Measurements from ENCODE around the gene ATL2.
A peak's percentile ranks its signal among the peaks of the same experiment; 100 is the strongest.
"Not testable (repeated sequence)": the region's sequence is repeated elsewhere in the genome, so short reads cannot be mapped to it uniquely, and the experiment has no call there.

ATL2 gene

DNA sequence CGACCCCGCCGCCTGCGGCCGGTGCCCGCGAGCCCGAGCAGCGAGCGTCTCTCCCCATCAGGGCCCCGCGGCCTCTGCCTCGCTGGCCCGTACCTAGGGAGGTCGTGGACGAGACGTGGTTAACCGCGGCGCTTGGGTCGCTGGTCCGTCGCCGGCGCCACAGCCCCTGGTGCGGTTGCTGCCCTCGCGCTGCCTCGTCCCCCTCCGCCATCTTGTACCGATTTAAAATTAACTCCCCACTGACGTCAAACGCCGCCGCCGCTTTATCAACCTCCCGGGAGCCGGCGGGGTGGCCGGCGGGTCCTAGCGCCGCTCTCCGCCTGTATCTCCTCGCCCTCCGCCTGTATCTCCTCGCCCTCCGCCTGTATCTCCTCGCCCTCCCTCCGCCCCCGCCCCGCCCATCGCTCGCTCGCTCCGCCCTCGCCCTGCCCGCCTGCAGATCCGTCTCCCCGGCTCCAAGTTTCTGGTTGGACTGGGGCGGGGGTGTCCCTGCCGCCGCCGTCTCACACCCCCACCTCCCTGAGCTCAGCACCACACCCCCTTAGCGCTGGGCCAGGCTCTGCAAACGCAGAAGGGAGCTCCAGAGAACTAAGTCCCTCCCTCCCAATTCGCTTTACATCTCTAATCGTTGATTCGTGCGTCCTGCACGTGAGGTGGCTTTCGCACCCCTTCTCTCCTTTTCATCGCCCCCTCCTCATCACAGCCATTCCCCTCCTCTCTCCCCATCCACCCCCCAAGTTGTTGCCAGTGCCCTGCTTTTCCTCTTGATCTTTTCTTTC lies at the start of gene ATL2:
TSS of gene ATL2 (minus strand) at position 224 of the 779 bp plus-strand sequence. CDS start at position 211, 13 bp downstream.
- peak; percentile 98 for DNase-seq

GRCh38 chr2:38423763-38424162 lies 46.7 kb upstream of the ATL2 start:
- no peak for DNase-seq

GRCh38 chr2:38421274-38422056 lies 44.4 kb upstream of the ATL2 start:
- no peak for DNase-seq

GRCh38 chr2:38419499-38419898 lies 42.4 kb upstream of the ATL2 start:
- no peak for DNase-seq

DNA sequence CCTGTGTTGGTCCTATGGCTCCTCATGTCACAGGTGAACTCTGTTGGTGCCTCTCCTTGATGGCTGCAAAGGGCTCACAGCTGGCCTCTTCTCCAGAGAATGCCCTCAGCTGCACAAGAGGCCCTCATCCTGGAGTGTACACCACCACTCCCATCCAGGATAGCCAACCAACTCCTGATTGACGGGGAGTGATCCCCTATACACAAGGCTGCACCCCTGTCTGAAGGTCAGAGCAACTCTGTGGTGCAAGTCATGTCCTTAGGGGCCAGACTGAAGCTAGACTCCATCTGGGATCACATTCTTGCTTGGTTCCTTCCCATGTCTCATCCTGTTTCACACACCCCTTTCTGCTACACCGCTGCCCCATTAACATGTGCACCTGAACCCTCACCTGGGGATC lies 41.7 kb upstream of the ATL2 start:
- DNase-seq: no peak

DNA sequence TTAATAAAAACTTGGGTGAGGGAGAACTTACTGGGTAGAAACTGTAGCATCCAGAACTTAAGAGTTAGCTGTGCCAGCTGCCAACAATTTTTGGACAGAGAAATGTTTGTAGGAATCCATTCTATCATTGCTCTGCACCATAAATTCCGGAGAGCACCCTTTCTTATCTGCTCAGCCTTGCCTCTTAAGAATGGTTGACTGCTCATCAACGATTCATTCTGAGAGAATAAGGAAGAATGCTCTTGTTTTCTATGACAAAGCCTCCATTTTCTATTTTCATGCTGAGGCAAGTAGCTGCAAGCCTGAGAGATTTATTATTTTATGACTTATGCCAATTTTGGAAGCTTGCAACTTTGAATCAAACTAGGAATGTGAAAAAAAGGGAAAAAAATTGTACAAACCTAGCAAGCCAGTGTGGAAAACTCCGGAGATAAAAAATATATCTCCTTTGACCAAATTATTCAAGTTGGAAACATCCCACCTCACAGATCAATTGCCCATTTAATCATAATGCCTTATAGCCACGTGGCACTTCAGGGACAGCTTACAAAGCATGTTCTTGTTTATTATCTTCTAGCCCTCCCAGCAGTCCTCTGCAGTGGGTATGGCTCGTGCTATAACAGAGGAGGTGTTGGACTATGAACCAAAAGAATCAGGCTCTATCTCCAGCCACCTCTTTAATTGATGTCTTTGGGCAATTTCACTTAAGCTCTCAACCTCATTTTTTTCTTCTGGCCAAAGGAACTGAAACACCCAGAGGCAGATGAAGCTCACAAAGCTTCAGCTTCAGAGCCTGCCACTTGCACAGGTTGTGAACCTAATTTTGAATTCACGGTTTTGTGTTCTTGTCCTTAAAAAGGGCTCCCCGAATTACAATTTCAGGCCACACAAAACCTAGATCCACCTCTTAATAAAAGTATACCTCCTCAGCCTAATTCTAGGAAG lies 40.9 kb upstream of the ATL2 start:
- no peak for DNase-seq

GRCh38 chr2:38416296-38417036 lies 39.4 kb upstream of the ATL2 start:
- no peak for DNase-seq

GRCh38 chr2:38415728-38416291 lies 38.7 kb upstream of the ATL2 start:
- no peak for DNase-seq

DNA sequence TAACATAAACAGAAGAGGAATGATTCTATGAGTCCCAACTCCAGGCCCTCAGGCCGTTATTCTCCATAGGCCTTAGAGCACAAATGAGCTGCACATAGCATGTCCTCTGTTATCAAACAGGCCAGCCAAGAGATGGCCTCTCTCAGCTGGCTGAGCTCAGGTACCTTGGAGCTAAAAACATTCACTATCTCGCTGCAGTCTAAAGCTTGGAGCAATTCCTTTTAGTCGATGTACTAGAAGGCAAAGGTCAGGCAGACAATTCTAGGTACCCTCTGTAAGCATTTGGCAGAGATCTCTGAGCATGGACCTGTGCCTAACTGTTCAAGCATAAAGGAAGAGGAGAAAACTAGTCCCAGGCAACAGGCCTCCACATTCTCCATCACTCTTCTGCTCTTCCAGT lies 38.0 kb upstream of the ATL2 start:
- DNase-seq: no peak

DNA sequence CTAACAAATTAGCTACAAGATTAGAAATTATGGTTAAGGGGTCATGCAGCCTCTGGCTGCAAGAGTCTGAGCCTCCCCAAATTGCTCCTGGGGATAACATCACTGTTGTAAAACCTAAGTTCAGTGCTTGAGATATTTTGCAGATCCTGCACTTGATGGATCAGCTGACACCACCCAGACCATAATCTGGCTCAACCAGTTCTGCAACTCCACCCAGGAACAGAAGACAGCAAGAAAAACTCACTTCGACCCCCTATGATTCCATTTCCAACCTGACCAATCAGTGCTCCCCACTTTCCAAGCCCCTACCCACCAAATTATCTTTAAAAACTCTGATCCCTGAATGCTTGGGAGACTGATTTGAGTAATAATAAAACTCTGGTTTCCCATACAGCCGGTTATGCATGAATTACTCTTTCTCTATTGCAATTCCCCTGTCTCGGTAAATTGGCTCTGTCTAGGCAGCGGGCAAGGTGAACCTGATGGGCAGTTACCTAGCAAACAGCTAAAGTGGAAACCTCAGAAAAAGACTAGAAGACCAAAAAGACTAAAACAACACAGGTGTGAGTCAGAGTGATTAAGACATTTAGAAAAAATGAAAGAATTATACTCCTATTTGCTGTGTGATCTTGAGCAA lies 35.3 kb upstream of the ATL2 start:
- DNase-seq: not testable (repeated sequence)

DNA sequence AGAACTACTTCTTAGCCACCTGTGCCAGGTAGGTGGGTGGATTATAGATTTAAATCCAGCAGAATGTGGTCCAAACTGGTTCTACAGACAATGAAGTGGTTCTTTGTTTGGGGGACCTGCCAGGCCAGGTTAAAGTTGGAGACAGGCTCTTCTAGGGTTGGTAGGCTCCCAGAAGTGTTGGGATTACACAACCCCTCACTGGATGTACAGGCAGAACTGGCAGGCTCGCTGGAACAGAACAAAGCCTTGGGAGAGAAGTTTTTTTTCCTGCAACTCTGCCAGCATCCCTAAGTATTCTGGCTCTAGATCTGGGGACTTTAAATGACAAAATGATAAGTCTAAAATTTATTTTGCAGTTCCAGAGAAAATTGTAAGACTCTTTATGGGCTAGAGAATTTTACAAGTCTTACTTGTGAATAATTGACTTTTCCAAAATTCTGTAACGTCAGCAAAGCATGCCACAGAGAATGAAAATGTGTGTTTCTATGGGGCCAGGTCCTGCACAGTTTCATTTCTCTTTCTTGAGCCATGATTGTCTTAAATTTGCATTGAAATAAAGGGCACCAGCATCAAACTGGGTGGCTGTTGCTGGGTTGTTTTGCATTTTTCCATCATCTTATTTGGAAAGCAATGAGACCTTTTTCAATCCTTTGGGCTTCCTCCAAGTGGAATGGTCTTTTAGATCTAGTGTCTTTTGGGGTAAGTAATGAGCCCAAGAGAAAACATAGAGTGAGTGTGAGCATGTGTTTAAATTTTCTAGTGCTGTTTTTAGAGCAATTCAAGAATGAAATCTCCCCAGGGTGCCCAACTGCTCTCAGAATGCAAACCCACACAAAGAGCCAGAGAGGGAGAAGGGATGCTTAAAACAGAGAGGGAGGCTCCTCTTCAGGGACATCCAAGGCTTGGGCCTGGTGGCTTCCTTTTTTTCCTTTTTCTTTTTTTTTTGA lies 32.4 kb upstream of the ATL2 start:
- DNase-seq: peak; percentile 9

GRCh38 chr2:38407111-38407682 lies 30.1 kb upstream of the ATL2 start:
- no peak for DNase-seq

DNA sequence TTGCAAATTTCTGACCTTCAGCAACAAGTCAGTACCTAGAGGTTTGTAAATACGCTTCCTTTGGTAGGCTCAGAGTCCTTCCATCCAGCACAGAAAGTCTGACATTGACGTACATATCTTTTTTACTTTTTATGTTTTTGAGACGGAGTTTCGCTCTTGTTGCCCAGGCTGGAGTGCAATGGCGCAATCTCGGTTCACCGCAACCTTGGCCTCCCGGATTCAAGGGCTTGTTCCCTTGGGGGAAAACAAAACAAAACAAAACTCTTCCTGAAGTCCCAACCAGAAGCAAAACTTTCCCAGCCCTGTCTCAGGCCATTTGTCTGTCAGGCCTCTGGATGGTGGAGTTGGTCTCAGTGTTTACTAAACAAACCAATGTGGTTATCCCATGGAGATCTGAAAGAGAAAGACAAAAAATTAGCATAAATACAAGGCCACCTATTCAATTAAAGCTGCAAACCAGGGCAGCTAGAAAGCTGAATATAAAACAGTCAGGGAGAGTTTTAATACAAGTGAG lies 29.6 kb upstream of the ATL2 start:
- DNase-seq: no peak

DNA sequence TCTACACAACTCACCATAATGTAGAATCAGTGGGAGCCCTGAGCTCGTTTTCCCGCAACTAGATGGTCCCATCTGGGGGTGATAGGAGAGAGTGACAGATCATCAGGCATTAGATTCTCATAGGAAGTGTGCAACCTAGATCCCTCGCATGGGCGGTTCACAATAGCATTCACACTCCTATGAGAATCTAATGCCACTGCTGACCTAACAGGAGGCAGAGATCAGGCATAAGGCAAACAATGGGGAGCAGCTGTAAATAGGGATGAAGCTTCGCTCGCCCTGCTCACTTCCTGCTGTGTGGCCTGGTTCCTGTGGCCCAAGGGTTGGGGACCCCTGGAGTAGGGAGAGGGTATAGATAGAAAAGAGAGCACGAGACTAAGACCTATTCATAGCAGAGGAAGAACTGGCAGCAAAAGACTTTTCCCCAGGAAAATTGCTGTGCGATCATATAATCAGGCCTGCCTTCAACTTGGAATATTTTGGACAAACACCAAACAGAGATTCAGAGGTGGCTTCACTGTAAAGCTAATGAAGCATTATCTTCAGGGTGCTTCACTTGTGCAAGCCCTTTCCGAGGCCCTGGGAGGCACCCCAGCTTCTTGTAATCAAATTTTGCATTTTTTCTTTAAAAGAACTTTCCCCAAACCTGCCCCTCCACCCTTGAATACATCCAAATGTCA lies 29.0 kb upstream of the ATL2 start:
- DNase-seq: no peak

- no peak for DNase-seq
These were observed 23.4 kb upstream of the ATL2 start for GRCh38 chr2:38400513-38400912.

- no peak for DNase-seq
These were observed 21.7 kb upstream of the ATL2 start for GRCh38 chr2:38398739-38399138.

- no peak for DNase-seq
These were observed 17.8 kb upstream of the ATL2 start for GRCh38 chr2:38394903-38395341.

DNA sequence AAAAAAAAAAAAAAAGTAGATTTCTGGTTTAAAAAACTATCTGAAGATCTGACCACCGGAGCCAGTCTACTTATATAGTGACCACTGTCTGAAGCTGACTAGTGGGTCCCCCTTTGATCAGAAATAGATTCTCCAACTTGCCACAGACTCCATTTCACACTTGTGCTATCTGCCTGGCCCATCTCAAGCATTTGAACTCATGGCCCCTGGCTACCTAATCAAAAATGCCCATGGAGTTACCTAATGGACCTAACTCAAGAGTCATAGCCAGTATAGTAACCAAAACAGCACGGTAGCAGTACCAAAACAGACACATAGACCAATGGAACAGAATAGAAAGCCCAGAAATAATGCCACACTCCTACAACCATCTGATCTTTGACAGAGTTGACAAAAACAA lies 17.0 kb upstream of the ATL2 start:
- DNase-seq: no peak

DNA sequence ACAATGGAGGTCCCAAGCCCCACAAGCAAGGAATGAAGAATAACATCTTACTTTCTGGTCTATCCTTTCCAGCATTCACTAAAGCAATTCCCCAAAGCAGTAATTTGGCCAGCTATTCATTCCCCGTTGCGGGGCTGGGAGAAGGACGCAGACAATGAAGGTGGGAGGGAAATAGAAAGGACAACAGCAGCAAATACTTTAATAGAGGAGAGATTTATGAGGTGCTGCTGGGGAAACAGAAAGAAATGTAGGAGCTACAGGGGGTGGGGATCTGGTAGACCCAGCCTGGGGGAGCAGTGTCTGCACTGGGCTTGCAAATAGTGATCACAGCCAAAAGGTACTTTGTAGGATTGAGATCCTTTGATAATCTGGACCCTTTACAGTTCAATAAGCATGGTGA lies 13.9 kb upstream of the ATL2 start:
- no peak for DNase-seq
